Muscle of arm (tissue), 12 donors: ENCODE results near the gene WDR1. TPM values are rescaled to one million over a fixed set of nuclear protein-coding genes. Genes with fewer than 3 reads are reported as not detected.

Experiments
- polyA plus RNA-seq, 12 donors: library from polyadenylated mRNA; unstranded; fragments of 120-200 nt; gene quantifications; one replicate each; pipeline ENCODE4 v1.2.1, GENCODE V29; 2013; ENCODE audit not compliant: insufficient read length in 12 of 12

The WDR1 gene
- polyA plus RNA-seq, 12 donors: 141 to 195 (median 165) TPM; not detected in 1

Other genes with a start within 250 kb of the WDR1 start
- 1 to 10 TPM in 10 of 12 donors, not detected in 2; 3.6 to 7.0 (median 4.6) TPM for gene SLC2A9, start 95.3 kb downstream of the WDR1 start, polyA plus RNA-seq